D721Med (cell line): ENCODE data around the gene PIK3C2G.

Experiments used
- DNase-seq: peaks from one replicate; pipeline ENCODE4 v3.0.0; 2011; ENCODE audit warnings: low spot score; ENCODE audit not compliant: insufficient read length
- FAIRE-seq: peaks from 2 replicates; lab custom pipeline; 2011; peaks lifted over from hg19 to GRCh38; lab: Jason Lieb, UNC
- TF ChIP-seq, protein P1 (sequence below): IDR thresholded peaks from 2 replicates; pipeline ENCODE4 v1.5.1; 2012; ENCODE audit warnings: mild to moderate bottlenecking, control low read depth; ENCODE audit not compliant: insufficient read depth; ENCODE audit errors: missing control alignments

PIK3C2G gene

GRCh38 chr12:18332173-18332572, 70.9 kb downstream of the PIK3C2G start:
- TF ChIP-seq, protein P1, sequence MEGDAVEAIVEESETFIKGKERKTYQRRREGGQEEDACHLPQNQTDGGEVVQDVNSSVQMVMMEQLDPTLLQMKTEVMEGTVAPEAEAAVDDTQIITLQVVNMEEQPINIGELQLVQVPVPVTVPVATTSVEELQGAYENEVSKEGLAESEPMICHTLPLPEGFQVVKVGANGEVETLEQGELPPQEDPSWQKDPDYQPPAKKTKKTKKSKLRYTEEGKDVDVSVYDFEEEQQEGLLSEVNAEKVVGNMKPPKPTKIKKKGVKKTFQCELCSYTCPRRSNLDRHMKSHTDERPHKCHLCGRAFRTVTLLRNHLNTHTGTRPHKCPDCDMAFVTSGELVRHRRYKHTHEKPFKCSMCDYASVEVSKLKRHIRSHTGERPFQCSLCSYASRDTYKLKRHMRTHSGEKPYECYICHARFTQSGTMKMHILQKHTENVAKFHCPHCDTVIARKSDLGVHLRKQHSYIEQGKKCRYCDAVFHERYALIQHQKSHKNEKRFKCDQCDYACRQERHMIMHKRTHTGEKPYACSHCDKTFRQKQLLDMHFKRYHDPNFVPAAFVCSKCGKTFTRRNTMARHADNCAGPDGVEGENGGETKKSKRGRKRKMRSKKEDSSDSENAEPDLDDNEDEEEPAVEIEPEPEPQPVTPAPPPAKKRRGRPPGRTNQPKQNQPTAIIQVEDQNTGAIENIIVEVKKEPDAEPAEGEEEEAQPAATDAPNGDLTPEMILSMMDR = no peak
- DNase-seq = no peak
- FAIRE-seq = no peak

GRCh38 chr12:18339633-18340032, 78.3 kb downstream of the PIK3C2G start:
- TF ChIP-seq, protein P1 = no peak
- DNase-seq = no peak
- FAIRE-seq = no peak

GRCh38 chr12:18340186-18340585, 78.9 kb downstream of the PIK3C2G start:
- TF ChIP-seq, protein P1 = no peak
- DNase-seq (no peak), FAIRE-seq (no peak)

DNA sequence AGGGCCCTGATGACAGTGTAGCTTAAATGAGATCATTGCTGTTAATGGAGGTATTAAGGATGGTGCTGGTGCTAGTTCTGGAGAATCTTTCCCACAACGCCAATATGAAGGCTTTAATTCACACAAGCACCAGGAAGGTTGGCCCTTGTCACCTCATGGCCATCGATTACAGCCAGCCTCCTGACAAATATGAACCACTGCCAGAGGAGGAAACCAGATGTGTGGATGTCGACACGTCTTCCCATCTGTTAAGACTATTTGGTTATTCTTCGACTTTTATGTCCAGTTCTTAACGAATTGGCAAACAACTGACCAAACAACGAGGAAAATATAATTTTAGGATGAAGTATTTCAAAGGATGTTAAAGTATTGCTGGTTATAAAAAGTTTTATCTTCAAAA, 79.5 kb downstream of the PIK3C2G start:
- TF ChIP-seq, protein P1 = no peak
- DNase-seq = no peak
- FAIRE-seq = no peak

DNA sequence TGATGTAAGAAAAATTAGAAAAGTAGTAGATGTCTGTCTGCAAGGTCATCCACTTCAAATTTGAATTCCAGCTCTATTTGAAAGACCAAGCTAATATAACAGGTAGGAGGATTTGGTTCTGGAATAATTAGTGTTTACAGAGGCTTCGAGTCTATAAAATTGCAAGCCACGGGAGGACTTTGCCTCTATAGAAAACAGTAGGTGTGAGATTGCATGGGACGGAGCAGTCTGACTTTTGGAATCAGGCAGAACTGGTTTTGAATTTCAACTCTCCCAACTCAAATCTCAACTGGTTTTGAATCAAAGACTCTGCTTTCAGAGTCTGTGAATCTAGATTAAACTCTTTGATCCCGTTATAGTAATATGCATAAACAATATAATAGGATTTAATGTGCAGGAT, 82.4 kb downstream of the PIK3C2G start:
- no peak for FAIRE-seq
- TF ChIP-seq, protein P1 = no peak

DNA sequence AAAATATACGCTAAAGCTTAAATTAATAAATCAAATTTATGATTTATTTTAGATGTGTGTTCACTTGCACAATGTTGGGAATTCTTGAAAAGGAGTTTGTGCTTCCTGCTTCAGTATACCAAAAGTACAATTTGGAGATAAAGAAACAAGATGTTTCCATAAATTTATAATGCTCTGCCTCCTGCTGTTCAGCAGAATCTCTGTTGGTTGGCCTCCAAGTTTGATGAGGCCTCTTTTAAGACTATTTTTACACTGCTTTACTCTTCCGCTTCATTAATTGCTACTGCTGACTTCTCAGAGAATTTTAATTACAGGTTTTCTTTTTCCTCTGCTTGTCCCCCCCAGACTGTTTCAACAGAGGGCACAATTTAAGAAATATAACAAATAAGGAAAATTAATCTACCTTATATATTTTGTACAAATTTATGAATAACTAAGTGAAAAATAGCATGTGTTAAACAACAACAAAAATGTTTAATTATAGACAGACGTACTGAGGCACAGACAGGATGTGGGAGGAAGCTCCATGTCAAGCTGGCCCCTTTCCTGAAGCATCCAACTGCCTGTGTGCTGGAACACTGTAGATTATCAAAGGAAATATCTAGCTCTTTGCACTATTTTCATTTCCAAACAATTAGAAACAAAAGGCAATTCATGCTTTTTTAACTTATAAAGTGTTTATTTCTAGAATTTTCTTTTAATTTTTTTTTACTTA, 83.9 kb downstream of the PIK3C2G start:
- FAIRE-seq = no peak
- no peak for DNase-seq
- TF ChIP-seq, protein P1 = no peak

More for the DNA sequence above, 82.4 kb downstream of the PIK3C2G start:
- DNase-seq = no peak

- DNase-seq = no peak
- TF ChIP-seq, protein P1 = no peak
- FAIRE-seq = no peak
These were observed 91.0 kb downstream of the PIK3C2G start for GRCh38 chr12:18352312-18352711.
